NCI-H2029 (cell line): ENCODE data around the gene RPL18A.
"Not testable (repeated sequence)": the region's sequence is repeated elsewhere in the genome, so short reads cannot be mapped to it uniquely, and the experiment has no call there.

Experiments used
- DNase-seq: peaks from one replicate; lab custom pipeline; 2025; lab: John Stamatoyannopoulos, UW

RPL18A gene

DNA sequence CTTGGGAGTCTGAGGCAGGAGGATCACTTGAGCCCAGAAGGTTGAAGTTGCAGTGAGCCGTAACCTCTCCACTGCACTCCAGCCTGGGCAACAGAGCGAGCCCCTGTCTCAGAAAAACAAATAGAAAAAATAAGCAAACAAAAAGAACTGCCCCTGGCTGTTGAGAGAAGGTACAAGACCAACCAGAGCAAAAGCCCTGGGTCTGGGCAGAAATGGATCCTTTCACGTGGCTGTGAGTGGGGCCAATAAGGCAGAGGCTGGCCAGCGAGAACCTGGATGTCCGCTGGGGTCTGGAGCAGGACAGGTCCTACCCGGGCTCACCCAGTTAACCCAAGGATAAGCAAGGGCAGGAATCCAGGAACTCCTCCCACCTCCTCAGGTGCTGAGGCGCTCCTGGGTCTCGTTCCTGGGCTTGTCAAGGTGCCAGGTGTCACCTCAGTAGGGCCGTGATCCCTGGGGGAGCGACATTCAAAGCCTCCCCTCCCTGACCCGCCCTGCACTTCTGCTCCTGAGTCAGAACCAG, 7.3 kb downstream of the RPL18A start:
- DNase-seq, result no peak

DNA sequence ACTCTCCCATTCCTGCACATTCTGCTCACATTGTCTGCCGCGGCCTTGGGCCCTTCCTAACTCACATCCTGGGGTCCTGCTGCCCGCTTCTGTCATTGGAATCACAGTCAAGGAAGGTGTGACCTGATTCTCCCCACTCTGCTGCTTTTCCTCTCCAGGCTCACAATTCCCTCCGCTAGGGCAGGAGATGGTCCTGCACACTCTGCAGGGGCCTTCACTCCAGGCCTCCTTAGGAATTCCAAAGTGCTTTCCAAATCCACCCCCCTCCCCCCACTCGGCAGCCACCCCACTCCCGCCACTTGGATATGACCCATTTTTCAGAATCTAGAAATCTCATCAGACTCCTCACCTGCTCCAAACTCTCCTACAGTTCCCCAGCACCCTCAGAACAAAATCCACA, 9.0 kb downstream of the RPL18A start:
- no peak for DNase-seq

DNA sequence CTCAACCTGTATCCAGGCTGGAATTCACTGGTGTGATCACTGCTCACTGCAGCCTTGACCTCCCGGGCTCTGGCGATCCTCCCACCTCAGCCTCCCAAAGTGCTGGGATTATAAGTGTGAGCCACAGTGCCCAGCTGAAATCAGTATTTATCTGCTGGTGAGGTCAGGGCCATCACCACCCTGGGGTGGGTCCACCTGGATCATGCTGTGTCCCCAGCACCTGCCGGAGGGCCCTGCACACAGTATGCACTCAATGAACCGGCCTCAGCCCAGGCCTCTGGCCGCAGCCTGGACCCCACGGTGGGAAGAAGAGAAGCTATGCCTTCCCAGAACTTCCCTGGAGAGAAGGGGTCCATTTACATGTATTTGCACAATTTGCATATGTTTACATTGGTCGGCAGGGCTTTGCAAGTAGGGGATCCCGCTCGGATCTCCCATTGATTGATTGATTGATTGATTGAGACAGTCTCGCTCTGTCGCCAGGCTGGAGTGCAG, 9.5 kb downstream of the RPL18A start:
- DNase-seq, result no peak

DNA sequence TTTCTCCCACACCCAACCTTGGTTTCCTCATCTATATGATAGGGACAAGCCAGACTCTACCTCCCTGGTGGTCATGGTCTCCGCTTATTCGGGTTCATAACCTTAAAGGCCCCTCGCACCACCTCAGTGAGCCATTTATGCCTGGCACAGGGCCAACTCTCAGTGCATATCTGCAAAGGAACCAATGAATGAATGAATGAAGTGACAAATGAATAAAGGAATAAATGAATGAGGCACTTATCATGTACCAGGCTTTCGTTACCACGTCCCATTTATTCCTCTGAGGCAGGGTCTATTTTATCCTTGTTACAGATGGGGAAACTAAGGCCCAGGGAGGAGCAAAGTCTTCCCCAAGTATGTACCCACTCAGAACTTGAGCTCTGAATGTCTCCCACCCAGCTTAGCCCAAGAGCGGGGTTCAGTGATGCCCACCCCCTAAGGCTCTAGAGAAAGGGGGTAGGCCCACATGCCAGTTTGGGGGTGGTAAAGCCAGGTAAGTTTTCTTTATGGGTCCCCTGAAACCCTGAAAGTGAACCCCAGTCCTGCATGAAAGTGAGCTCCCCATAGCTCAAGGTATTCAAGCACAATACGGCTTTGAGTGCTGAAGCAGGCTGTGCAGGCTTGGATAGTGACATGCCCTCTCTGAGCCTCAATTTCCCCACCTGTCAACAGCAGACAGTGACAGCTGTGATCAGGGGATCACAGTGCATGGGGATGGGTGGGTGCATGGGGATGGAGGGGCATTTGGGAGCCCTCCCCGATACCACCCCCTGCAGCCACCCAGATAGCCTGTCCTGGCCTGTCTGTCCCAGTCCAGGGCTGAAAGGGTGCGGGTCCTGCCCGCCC, 11.5 kb downstream of the RPL18A start:
- no peak for DNase-seq

DNA sequence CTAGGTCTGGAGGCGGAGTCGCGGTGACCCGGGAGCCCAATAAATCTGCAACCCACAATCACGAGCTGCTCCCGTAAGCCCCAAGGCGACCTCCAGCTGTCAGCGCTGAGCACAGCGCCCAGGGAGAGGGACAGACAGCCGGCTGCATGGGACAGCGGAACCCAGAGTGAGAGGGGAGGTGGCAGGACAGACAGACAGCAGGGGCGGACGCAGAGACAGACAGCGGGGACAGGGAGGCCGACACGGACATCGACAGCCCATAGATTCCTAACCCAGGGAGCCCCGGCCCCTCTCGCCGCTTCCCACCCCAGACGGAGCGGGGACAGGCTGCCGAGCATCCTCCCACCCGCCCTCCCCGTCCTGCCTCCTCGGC, 12.2 kb downstream of the RPL18A start, which contains the start of gene SLC5A5:
SLC5A5 (plus strand) TSS at position 68 of the 373 bp plus-strand sequence. CDS start 375 bp downstream, outside the sequence.
- DNase-seq, result no peak

DNA sequence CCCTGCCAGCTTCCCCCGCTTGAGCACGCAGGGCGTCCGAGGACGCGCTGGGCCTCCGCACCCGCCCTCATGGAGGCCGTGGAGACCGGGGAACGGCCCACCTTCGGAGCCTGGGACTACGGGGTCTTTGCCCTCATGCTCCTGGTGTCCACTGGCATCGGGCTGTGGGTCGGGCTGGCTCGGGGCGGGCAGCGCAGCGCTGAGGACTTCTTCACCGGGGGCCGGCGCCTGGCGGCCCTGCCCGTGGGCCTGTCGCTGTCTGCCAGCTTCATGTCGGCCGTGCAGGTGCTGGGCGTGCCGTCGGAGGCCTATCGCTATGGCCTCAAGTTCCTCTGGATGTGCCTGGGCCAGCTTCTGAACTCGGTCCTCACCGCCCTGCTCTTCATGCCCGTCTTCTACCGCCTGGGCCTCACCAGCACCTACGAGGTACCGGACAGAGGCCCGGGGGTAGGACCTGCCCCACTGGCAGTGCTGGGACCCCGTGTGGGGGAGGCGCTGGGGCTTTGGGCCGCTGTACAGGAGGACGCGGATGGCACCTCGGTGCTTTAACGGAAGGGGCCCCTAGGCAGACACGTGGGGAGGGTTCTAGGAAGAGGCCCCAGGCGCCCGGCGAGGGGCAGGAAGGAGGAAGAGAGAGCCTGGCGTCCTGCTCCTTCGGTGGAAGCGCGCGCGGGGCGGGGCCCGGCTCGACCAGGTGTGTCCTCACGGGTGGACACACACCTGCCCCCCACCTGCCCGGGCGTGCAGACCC, 12.7 kb downstream of the RPL18A start:
- DNase-seq, result no peak

DNA sequence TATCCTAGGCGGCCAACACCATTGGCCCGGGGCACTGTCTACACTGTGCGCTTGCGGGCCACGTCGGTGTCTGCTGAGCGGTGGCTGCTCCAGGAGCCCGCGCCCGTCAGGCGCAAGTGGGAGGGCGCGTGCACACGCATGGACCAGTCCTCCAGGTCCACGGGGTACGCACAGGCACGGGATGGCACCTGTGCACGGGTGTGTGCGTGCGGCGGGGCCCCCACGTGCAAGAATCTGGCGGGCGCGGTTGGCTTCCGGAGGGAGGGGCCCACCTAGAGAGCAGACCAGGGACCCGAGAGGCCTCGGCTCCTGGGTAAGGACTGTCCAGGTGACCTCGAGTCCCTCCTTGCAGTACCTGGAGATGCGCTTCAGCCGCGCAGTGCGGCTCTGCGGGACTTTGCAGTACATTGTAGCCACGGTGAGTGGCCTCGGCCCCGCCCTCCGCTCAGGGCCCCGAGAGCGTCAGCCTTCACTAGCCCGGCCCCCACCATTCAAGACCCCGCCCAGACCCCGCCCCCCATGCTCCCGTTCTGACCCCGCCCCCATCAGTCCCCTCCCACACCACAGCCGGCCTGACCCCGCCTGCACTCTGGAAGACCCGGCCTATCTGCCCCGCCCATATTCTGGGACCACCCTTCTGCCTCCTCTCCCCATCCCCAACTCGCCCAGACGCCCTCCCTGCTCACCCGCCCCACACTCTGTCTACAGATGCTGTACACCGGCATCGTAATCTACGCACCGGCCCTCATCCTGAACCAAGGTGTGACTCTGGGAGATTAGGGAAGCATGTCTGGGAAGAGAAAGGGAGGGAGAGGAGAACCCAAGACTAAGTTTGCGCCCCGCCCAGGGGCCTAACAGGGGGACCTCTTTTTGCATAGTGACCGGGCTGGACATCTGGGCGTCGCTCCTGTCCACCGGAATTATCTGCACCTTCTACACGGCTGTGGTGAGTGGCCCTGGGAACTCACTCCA, 14.4 kb downstream of the RPL18A start:
- peak; percentile 31 for DNase-seq

DNA sequence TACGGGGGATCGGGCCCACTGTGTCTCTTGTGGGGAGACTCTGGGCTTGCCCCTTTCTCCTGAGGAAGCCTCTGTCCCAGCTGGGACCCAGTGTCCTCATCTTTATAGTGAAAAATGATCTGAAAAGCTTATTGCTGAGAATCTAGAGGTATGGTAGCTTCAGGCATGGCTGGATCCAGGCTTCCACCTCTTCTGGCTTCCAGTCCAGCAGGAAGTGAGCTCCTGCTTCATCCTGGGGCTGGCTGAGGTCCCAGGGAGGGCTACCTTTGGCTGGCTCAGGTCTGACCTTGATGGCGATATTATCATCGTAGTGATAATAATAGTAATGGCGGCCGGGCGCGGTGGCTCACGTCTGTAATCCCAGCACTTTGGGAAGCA, 15.0 kb downstream of the RPL18A start:
- no peak for DNase-seq

DNA sequence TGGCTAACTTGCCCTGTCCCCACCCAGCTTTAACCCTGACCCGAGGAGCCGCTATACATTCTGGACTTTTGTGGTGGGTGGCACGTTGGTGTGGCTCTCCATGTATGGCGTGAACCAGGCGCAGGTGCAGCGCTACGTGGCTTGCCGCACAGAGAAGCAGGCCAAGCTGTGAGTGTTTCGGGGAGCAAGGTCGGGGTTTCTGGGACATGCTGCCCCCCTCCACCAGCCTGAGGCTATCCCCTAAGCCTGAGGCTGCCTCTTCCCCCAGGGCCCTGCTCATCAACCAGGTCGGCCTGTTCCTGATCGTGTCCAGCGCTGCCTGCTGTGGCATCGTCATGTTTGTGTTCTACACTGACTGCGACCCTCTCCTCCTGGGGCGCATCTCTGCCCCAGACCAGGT, 18.0 kb downstream of the RPL18A start:
- DNase-seq, result no peak

DNA sequence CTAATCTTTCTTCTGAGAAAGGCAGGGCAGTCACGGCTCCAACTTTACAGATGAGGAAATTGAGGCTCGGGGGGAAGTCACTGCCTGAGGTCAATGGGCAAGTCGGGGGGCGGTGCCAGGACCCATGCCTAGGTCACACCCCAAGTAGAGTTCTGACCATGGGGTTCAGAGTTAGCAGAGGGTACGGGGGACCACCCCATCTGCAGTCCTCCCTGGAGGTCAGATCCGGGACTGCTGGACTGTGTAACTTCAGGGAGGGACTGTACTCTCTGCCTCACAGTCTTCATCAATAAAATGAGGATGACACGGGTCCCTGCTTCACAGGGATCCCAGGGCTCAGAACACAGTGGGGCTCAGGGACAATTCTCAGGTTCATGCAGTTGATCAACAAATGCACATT, 19.8 kb downstream of the RPL18A start:
- DNase-seq, result no peak

DNA sequence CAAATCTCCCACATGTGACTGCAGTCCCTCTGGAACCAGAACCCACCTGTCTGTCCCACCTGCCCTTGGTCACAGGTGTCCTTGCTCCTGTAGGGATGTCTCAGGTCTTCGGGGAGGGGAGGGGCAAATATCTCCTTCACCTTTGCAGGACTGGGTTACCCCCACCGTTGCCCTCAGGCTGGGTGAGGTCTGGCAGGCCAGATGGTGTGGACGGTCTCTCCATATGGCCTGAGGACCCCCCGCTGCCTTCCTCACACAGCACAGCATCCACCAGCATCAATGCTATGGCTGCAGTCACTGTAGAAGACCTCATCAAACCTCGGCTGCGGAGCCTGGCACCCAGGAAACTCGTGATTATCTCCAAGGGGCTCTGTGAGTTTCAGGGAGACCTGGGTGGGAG, 22.0 kb downstream of the RPL18A start:
- no peak for DNase-seq

DNA sequence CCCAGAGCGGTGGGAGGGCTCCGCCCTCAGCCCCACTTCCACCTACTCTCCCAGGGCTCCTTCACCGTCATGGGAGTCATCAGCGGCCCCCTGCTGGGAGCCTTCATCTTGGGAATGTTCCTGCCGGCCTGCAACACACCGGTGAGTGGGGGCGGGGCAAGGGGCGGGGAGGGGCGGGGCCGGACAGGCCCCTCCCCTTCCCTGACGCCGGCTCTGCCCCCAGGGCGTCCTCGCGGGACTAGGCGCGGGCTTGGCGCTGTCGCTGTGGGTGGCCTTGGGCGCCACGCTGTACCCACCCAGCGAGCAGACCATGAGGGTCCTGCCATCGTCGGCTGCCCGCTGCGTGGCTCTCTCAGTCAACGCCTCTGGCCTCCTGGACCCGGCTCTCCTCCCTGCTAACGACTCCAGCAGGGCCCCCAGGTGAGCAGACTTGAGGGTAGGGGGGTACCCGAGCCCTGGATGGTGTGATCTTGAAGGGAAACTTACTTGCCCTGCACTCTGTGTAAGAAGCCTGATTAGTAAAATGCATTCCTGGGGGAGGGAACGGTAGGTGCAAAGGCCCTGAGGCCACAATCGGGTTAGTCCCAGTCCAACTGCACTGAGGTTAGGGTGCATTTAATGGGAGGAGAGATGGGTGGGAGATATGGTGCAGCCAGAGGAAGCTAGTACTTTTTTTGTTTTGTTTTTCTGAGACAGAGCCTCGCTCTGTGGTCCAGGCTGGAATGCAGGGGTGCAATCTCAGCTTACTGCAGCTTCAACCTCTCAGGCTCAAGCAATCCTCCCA, 24.1 kb downstream of the RPL18A start:
- no peak for DNase-seq

DNA sequence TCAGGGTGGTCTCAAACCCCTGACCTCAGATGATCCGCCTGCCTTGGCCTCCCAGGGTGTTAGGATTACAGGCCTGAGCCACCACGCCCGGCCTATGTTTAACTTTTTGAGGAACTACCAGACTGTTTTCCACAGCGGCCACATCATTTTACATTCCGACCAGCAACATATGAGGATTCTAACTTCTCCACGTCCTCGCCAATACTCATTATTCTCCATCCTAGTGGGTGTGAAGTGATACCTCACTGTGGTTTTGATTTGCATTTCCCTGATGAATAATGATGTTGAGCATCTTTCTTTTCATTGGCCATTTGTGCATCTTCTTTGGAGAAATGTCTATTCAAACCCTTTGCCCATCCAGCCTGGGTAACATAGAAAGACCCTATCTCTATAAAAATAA, 26.8 kb downstream of the RPL18A start:
- DNase-seq, result no peak

DNA sequence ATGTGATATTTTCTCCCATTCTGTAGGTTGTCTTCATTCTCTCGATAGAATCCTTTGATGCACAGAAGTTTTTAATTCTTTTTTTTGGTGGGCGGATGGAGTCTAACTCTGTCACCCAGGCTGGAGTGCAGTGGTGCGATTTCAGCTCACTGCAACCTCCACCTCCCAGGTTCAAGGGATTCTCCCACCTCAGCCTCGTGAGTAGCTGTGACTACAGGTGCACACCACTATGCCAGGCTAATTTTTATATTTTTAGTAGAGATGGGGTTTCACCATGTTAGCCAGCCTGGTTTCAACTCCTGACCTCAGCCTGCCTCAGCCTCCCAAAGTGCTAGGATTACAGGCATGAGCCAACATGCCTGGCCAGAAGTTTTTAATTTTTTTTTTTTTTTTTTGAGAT, 27.5 kb downstream of the RPL18A start:
- DNase-seq, result not testable (repeated sequence)

DNA sequence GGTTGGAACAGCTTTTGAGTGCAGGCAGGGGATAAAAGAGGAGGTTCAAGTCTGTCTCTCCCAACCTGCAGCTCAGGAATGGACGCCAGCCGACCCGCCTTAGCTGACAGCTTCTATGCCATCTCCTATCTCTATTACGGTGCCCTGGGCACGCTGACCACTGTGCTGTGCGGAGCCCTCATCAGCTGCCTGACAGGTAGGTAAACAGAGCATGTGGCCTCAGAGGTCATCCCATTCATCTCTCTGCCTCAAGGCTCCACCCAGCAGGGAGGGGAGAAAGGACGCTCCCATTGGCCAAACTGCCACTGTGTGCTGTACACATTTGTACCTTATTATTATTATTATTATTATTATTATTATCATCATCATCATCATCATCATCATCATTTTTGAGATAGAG, 28.6 kb downstream of the RPL18A start:
- no peak for DNase-seq

DNA sequence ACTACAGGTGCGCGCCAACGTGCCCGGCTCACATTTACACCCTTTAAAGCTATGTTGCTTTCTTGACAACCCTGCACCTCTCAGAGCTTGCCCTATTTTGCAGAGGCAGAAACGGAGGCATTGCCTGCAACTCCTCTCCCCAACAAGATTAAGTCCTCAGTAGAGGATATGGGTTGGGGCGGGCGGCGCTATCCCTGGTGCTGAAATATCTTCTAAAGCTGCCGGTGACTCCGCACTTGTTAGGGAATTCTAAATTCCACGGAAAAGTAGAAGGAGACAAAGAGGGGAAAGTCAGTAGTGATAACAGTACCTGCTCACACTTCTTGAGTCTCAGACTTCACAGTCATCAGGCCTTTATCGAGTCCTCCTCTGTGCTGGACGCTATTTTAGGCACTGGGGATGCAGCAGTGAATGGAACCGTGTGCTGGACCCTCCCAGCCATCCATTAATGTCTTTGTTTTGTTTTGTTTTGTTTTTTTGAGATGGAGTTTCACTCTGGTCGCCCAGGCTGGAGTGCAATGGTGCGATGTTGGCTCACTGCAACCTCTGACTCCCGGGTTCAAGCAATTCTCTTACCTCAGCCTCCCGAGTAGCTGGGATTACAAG, 30.0 kb downstream of the RPL18A start:
- DNase-seq, result no peak

DNA sequence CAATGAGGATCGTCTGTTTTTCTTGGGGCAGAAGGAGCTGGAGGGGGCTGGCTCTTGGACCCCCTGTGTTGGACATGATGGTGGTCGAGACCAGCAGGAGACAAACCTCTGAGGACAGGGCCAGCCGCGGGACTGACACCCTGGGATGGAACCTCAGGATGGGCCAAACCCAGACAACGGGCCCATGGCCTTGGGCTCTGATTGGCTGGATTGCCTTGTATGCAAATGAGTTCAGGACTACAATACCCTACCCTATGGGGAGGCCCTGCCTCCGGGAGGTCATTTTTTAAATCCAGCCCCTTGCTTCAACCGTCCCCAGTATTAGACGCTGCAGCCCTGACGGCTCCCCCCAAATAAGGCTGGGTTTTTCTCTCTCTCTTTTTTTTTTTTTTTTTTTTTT, 34.1 kb downstream of the RPL18A start:
- DNase-seq, result no peak

DNA sequence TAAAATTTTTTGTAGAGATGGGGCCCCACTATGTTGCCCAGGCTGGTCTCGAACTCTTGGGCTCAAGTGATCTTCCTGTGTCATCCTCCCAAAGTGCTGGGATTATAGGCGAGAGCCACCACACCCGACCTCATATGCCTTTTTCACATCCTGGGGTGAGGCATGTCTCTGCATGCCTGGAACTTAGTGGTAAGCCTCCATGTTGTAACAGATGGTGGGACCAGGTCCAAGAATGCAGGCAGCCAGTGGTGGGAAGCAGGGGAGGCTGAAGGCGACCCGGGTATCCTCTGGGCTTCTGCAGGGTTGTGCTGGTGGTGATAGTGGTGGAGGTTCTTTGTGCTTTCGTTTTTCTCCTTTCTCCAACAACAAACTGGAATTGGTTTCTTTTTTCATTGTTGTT, 43.0 kb downstream of the RPL18A start:
- DNase-seq, result no peak

DNA sequence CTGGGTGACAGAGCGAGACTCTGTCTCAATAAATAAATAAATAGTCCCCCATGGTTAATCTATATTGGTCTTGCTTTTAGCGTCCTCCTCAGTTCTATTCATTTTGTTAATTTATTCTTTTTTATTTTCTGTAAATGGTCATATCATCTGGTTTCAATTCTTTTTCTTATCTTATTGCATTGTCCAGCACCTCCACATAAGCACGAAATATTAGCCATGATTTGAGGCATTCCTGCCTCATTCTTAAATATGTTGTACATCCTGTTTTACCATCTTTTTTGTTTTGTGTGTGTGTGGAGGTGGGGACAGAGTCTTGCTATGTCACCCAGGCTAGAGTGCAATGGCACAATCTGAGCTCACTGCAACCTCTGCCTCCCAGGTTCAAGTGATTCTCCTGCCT, 48.5 kb downstream of the RPL18A start:
- DNase-seq, result no peak

DNA sequence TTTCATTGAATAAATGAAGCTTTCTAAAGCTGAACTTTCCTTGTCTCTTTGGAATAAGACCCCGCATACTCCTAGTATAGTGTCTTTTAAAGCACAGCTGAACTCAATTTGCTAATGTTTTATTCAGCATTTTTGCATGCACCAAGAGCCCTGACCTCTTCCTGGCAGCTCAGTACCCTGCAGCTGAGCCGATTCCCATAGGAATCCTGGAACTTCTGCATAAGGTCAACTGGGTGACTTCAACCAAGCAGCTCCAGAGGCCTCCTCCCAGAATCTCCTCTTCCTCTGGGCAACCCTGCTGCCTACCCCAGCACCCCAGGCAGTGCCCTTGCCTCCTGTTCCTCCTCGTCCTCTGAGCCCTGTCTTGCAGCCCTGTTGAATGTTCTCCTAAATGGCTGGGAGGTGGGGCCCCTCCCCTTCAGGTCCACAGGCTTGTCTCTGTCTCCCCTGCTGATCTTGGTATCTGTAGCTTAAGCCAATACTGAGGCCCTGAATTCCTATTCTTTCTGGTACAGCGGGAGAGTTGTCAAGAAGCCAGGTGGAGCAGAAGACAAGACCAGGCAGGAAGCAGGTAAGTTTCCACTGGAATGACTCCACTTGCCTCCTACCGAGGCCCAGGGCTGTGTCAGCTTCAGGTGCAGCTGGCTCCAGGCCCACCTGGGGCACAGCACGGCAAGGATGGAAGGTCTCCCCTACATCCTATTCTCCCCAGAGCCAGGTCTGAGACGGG, 49.5 kb downstream of the RPL18A start:
- no peak for DNase-seq
